ENCODE results near the gene LRRC18. TPM values are rescaled to one million over a fixed set of nuclear protein-coding genes. Genes with fewer than 3 reads are reported as not detected.
A peak's percentile ranks its signal among the peaks of the same experiment; 100 is the strongest.

The LRRC18 gene
- total and polyA plus RNA-seq, 3 experiments from 2014 or later: not detected

GRCh38 chr10:48887982-48888381, 51.7 kb downstream of the LRRC18 start:
- no peak overlapping the region for H3K27ac ChIP-seq (ENCODE audit: low read depth, low read length)
- no peaks in the 10 kb centered on the region for H3K4me1 ChIP-seq (ENCODE audit: insufficient read depth, low read length)
- DNase-seq: no peak
- POLR2A ChIA-PET: no interaction called here
- Mint-ChIP-seq H3K36me3 (no peaks in the 10 kb centered on the region), H3K27me3 (peaks cover 0 to 7% of the 10 kb centered on the region in 2 donors), H3K4me3 (no peak overlapping the region), H3K9me3 (peaks cover 0 to 3% (median 0%) of the 10 kb centered on the region in 5 donors), H3K27ac (no peak overlapping the region), H3K4me1 (no peaks in the 10 kb centered on the region)
- H3K36me3 ChIP-seq (ENCODE audit: insufficient read depth, low read length): no peaks in the 10 kb centered on the region
- CTCF ChIA-PET: no interaction called here
- no peak overlapping the region for H3K4me3 ChIP-seq (ENCODE audit: low read length)
- H3K27me3 ChIP-seq (ENCODE audit: insufficient read depth, low read length, poor library complexity, severe bottlenecking): no peaks in the 10 kb centered on the region
- H3K9me3 ChIP-seq (ENCODE audit: low read length): no peaks in the 10 kb centered on the region

GRCh38 chr10:48885376-48885775, 54.3 kb downstream of the LRRC18 start:
- Mint-ChIP-seq H3K4me3 (no peak overlapping the region), H3K36me3 (no peaks in the 10 kb centered on the region), H3K9me3 (peaks cover 0 to 3% (median 0%) of the 10 kb centered on the region in 5 donors), H3K27ac (no peak overlapping the region), H3K4me1 (no peaks in the 10 kb centered on the region), H3K27me3 (peaks cover 0 to 10% of the 10 kb centered on the region in 2 donors)
- H3K4me3 ChIP-seq (ENCODE audit: low read length): no peak overlapping the region
- H3K27ac ChIP-seq (ENCODE audit: low read depth, low read length): no peak overlapping the region
- H3K36me3 ChIP-seq (ENCODE audit: insufficient read depth, low read length): no peaks in the 10 kb centered on the region
- ChIA-PET POLR2A (no interaction called here), CTCF (no interaction called here)
- no peaks in the 10 kb centered on the region for H3K4me1 ChIP-seq (ENCODE audit: insufficient read depth, low read length)
- DNase-seq: no peak
- H3K9me3 ChIP-seq (ENCODE audit: low read length): no peaks in the 10 kb centered on the region
- no peaks in the 10 kb centered on the region for H3K27me3 ChIP-seq (ENCODE audit: insufficient read depth, low read length, poor library complexity, severe bottlenecking)

- H3K27ac Mint-ChIP-seq: peak overlapping the region in 1 of 8 donors; percentile 33
- peaks cover 0 to 10% of the 10 kb centered on the region in 2 donors for H3K27me3 Mint-ChIP-seq
- no peak for DNase-seq
- H3K4me1 Mint-ChIP-seq: no peaks in the 10 kb centered on the region
- H3K4me3 Mint-ChIP-seq: no peak overlapping the region
- H3K4me3 ChIP-seq (ENCODE audit: low read length): no peak overlapping the region
- no peaks in the 10 kb centered on the region for H3K36me3 ChIP-seq (ENCODE audit: insufficient read depth, low read length)
- POLR2A ChIA-PET: no interaction called here
- CTCF ChIA-PET: no interaction called here
- no peaks in the 10 kb centered on the region for H3K27me3 ChIP-seq (ENCODE audit: insufficient read depth, low read length, poor library complexity, severe bottlenecking)
- H3K9me3 Mint-ChIP-seq: peaks cover 0 to 3% (median 0%) of the 10 kb centered on the region in 5 donors
- H3K4me1 ChIP-seq (ENCODE audit: insufficient read depth, low read length): no peaks in the 10 kb centered on the region
- no peaks in the 10 kb centered on the region for H3K9me3 ChIP-seq (ENCODE audit: low read length)
- no peaks in the 10 kb centered on the region for H3K36me3 Mint-ChIP-seq
- no peak overlapping the region for H3K27ac ChIP-seq (ENCODE audit: low read depth, low read length)
Observed at GRCh38 chr10:48884179-48885045, 55.2 kb downstream of the LRRC18 start.

GRCh38 chr10:48883701-48884100, 55.9 kb downstream of the LRRC18 start:
- H3K9me3 ChIP-seq (ENCODE audit: low read length): no peaks in the 10 kb centered on the region
- H3K4me1 ChIP-seq (ENCODE audit: insufficient read depth, low read length): no peaks in the 10 kb centered on the region
- H3K27ac Mint-ChIP-seq: no peak overlapping the region
- H3K4me3 ChIP-seq (ENCODE audit: low read length): no peak overlapping the region
- no peak overlapping the region for H3K27ac ChIP-seq (ENCODE audit: low read depth, low read length)
- no peaks in the 10 kb centered on the region for H3K36me3 ChIP-seq (ENCODE audit: insufficient read depth, low read length)
- no peaks in the 10 kb centered on the region for H3K27me3 ChIP-seq (ENCODE audit: insufficient read depth, low read length, poor library complexity, severe bottlenecking)
- no peak for DNase-seq
- H3K36me3 Mint-ChIP-seq: no peaks in the 10 kb centered on the region
- peaks cover 0 to 3% (median 0%) of the 10 kb centered on the region in 5 donors for H3K9me3 Mint-ChIP-seq
- peaks cover 0 to 10% of the 10 kb centered on the region in 2 donors for H3K27me3 Mint-ChIP-seq
- ChIA-PET POLR2A (no interaction called here), CTCF (no interaction called here)
- no peak overlapping the region for H3K4me3 Mint-ChIP-seq
- H3K4me1 Mint-ChIP-seq: no peaks in the 10 kb centered on the region

- Histone ChIP-seq H3K27me3 (ENCODE audit: insufficient read depth, low read length, poor library complexity, severe bottlenecking) (no peaks in the 10 kb centered on the region), H3K27ac (ENCODE audit: low read depth, low read length) (no peak overlapping the region), H3K9me3 (ENCODE audit: low read length) (no peaks in the 10 kb centered on the region), H3K36me3 (ENCODE audit: insufficient read depth, low read length) (no peaks in the 10 kb centered on the region), H3K4me1 (ENCODE audit: insufficient read depth, low read length) (no peaks in the 10 kb centered on the region), H3K4me3 (ENCODE audit: low read length) (no peak overlapping the region)
- no peaks in the 10 kb centered on the region for H3K4me1 Mint-ChIP-seq
- ChIA-PET CTCF (no interaction called here), POLR2A (no interaction called here)
- H3K9me3 Mint-ChIP-seq: peaks cover 0 to 3% (median 0%) of the 10 kb centered on the region in 5 donors
- peaks cover 0 to 10% of the 10 kb centered on the region in 2 donors for H3K27me3 Mint-ChIP-seq
- no peak overlapping the region for H3K27ac Mint-ChIP-seq
- DNase-seq: no peak
- no peaks in the 10 kb centered on the region for H3K36me3 Mint-ChIP-seq
- no peak overlapping the region for H3K4me3 Mint-ChIP-seq
Observed at GRCh38 chr10:48882881-48883280, 56.8 kb downstream of the LRRC18 start.

- no peaks in the 10 kb centered on the region for H3K36me3 Mint-ChIP-seq
- no peaks in the 10 kb centered on the region for H3K4me1 Mint-ChIP-seq
- no peak overlapping the region for H3K4me3 ChIP-seq (ENCODE audit: low read length)
- no peaks in the 10 kb centered on the region for H3K36me3 ChIP-seq (ENCODE audit: insufficient read depth, low read length)
- ChIA-PET POLR2A (no interaction called here), CTCF (no interaction called here)
- H3K27ac Mint-ChIP-seq: peak overlapping the region in 1 of 8 donors; percentile 52
- no peaks in the 10 kb centered on the region for H3K9me3 ChIP-seq (ENCODE audit: low read length)
- no peaks in the 10 kb centered on the region for H3K4me1 ChIP-seq (ENCODE audit: insufficient read depth, low read length)
- no peaks in the 10 kb centered on the region for H3K27me3 ChIP-seq (ENCODE audit: insufficient read depth, low read length, poor library complexity, severe bottlenecking)
- H3K9me3 Mint-ChIP-seq: peaks cover 0 to 4% (median 0%) of the 10 kb centered on the region in 5 donors
- no peak for DNase-seq
- no peak overlapping the region for H3K27ac ChIP-seq (ENCODE audit: low read depth, low read length)
- no peak overlapping the region for H3K4me3 Mint-ChIP-seq
- peaks cover 0 to 10% of the 10 kb centered on the region in 2 donors for H3K27me3 Mint-ChIP-seq
Observed at GRCh38 chr10:48881937-48882336, 57.7 kb downstream of the LRRC18 start.

- H3K4me1 ChIP-seq (ENCODE audit: insufficient read depth, low read length): no peaks in the 10 kb centered on the region
- H3K36me3 Mint-ChIP-seq: no peaks in the 10 kb centered on the region
- H3K27ac ChIP-seq (ENCODE audit: low read depth, low read length): no peak overlapping the region
- no peak overlapping the region for H3K27ac Mint-ChIP-seq
- POLR2A ChIA-PET: no interaction called here
- no peaks in the 10 kb centered on the region for H3K36me3 ChIP-seq (ENCODE audit: insufficient read depth, low read length)
- H3K27me3 Mint-ChIP-seq: peaks cover 3 to 10% of the 10 kb centered on the region in 2 donors
- DNase-seq: no peak
- no peaks in the 10 kb centered on the region for H3K4me1 Mint-ChIP-seq
- peaks cover 0 to 5% (median 0%) of the 10 kb centered on the region in 5 donors for H3K9me3 Mint-ChIP-seq
- no peak overlapping the region for H3K4me3 ChIP-seq (ENCODE audit: low read length)
- CTCF ChIA-PET: no interaction called here
- no peaks in the 10 kb centered on the region for H3K9me3 ChIP-seq (ENCODE audit: low read length)
- H3K27me3 ChIP-seq (ENCODE audit: insufficient read depth, low read length, poor library complexity, severe bottlenecking): no peaks in the 10 kb centered on the region
- no peak overlapping the region for H3K4me3 Mint-ChIP-seq
Observed at GRCh38 chr10:48880016-48880705, 59.5 kb downstream of the LRRC18 start.

GRCh38 chr10:48879451-48879850, 60.2 kb downstream of the LRRC18 start:
- H3K4me1 ChIP-seq (ENCODE audit: insufficient read depth, low read length): no peaks in the 10 kb centered on the region
- H3K27ac ChIP-seq (ENCODE audit: low read depth, low read length): no peak overlapping the region
- peaks cover 3 to 7% of the 10 kb centered on the region in 2 donors for H3K27me3 Mint-ChIP-seq
- H3K4me3 ChIP-seq (ENCODE audit: low read length): no peak overlapping the region
- POLR2A ChIA-PET: no interaction called here
- H3K36me3 ChIP-seq (ENCODE audit: insufficient read depth, low read length): no peaks in the 10 kb centered on the region
- no peaks in the 10 kb centered on the region for H3K4me1 Mint-ChIP-seq
- H3K27ac Mint-ChIP-seq: no peak overlapping the region
- no peak overlapping the region for H3K4me3 Mint-ChIP-seq
- CTCF ChIA-PET: no interaction called here
- H3K9me3 Mint-ChIP-seq: peaks cover 0 to 5% (median 0%) of the 10 kb centered on the region in 5 donors
- no peak for DNase-seq
- no peaks in the 10 kb centered on the region for H3K36me3 Mint-ChIP-seq
- H3K9me3 ChIP-seq (ENCODE audit: low read length): no peaks in the 10 kb centered on the region
- H3K27me3 ChIP-seq (ENCODE audit: insufficient read depth, low read length, poor library complexity, severe bottlenecking): no peaks in the 10 kb centered on the region

All from CD8-positive, alpha-beta memory T cell (primary cell).